Measurements from ENCODE around the gene PRR18. TPM values are rescaled to one million over a fixed set of nuclear protein-coding genes. Genes with fewer than 3 reads are reported as not detected.

PRR18 gene
- total and polyA plus RNA-seq, 2 donors (not counting 1 experiment from before 2014, with no cell fraction given): not detected

DNA sequence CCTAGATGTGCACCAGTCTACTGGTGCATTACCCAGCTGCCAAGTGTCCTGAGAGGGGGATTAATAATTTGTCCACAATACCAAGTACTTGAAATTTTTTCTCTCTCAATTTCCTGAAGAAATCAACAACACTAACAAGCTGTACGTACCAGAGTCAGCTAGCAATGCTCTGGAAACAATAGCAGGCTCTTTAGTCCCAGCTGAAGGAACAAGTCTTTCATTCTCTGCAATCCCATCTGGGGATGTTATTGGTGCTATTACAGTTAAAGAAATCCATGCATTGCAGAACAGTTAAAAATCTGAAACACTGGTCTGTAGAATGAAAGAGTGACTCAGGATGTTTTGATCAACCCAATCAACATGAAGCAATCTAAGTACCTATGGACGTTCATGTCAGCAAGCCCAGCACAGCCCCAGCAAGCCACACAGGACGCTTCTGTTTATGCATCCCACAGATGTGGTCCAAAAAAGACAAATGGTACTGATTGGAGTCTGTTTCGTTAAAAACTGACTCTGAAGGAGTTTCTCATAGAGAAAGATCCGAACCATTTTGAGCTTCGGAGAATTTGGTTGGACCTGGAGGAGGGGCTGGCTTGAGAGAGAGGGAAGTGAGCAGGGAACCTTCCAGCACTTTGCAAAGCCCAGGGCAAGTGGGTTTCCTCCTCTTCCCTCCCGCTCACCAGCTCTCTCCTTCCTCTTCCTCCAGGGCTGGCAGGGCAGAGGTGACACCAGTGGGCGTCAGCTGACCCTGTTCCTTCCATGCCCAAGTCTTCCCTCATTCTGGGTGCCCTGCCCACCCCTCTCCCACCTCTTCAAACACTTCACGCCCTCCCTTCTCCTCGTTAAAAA is 11.9 kb downstream of the PRR18 start:
- Histone ChIP-seq H4K20me1 (ENCODE audit: control insufficient read depth, extremely low read depth, insufficient read depth, low read length) (no peaks in the 10 kb centered on the region), H3K36me3 (ENCODE audit: control insufficient read depth, insufficient read depth, low read length) (no peaks in the 10 kb centered on the region), H3K27me3 (ENCODE audit: control insufficient read depth, insufficient read depth, low read length) (no peaks in the 10 kb centered on the region), H3K4me3 (replicated peaks in 1 of 4; ENCODE audit: control extremely low read depth in 1 of 4, insufficient read depth in 1 of 4, low read depth in 3 of 4, low read length in 4 of 4) (no peak overlapping the region), H3K4me2 (ENCODE audit: extremely low read depth, insufficient read depth, low read length) (no peak overlapping the region), H3K9ac (ENCODE audit: insufficient read depth, low read length) (no peak overlapping the region), H3K4me1 (ENCODE audit: control insufficient read depth, extremely low read depth, insufficient read depth, low read length) (no peaks in the 10 kb centered on the region), H3K79me2 (ENCODE audit: control insufficient read depth, insufficient read depth, low read length) (no peaks in the 10 kb centered on the region), H2AFZ (ENCODE audit: low read length) (no peak overlapping the region), H3K27ac (ENCODE audit: insufficient read depth, low read length) (no peak overlapping the region), H3K9me3 (ENCODE audit: control insufficient read depth, insufficient read depth, low read depth, low read length) (no peaks in the 10 kb centered on the region)
- TF ChIP-seq EZH2 (IDR thresholded peaks at IDR 0.05; ENCODE audit: low read length, missing control alignments): no peak
- TF ChIP-seq, protein P1, sequence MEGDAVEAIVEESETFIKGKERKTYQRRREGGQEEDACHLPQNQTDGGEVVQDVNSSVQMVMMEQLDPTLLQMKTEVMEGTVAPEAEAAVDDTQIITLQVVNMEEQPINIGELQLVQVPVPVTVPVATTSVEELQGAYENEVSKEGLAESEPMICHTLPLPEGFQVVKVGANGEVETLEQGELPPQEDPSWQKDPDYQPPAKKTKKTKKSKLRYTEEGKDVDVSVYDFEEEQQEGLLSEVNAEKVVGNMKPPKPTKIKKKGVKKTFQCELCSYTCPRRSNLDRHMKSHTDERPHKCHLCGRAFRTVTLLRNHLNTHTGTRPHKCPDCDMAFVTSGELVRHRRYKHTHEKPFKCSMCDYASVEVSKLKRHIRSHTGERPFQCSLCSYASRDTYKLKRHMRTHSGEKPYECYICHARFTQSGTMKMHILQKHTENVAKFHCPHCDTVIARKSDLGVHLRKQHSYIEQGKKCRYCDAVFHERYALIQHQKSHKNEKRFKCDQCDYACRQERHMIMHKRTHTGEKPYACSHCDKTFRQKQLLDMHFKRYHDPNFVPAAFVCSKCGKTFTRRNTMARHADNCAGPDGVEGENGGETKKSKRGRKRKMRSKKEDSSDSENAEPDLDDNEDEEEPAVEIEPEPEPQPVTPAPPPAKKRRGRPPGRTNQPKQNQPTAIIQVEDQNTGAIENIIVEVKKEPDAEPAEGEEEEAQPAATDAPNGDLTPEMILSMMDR (conservative IDR thresholded peaks at IDR 0.05 in 1 of 2, IDR thresholded peaks at IDR 0.05 in 1 of 2; ENCODE audit: low read depth in 1 of 2, low read length in 2 of 2): no peak
- DNase-seq (ENCODE audit: low read depth in 2 of 2): no peak

DNA sequence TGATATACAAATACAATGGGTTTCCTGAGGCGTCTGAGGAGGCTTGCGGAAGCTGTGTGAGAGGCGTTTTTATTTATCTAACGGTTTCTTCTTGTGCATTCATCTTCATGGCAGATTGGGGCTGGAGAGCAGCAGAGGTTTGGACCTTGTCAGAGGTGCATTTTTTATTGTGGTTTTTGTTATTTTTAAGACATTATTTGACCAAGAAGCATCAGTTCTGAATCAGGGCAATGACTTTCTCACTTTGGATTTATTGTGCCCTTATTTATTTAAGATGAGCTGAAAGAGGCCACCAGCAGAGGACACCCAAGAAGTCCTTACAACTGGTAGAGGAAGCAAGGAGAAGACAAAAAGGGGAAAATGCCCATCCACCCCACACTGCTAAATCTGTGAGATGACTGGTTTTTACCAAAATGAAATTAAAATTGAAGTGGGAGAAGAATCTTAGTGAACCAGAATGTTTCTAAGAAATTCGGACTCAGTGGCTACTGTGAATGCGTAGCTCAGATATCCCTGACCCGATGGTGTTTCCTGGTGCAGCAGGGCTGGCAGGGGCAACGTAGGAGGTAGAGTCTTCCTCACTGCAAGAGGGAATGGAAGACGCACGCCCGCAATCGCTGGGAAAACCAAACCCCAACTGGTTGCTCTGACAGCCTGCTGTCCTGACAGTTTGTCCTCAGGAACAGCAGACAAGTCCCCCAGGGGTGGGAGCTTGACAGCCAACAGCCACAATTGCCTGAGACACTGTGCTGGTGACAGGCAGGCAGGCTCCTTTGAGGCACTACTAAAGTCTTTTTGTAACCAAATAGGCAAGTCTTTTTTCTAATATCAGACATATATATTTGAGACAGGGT is 14.2 kb downstream of the PRR18 start:
- Histone ChIP-seq H3K4me2 (ENCODE audit: extremely low read depth, insufficient read depth, low read length) (no peak overlapping the region), H3K9me3 (ENCODE audit: control insufficient read depth, insufficient read depth, low read depth, low read length) (no peaks in the 10 kb centered on the region), H2AFZ (ENCODE audit: low read length) (no peak overlapping the region), H3K36me3 (ENCODE audit: control insufficient read depth, insufficient read depth, low read length) (no peaks in the 10 kb centered on the region), H3K4me3 (replicated peaks in 1 of 4; ENCODE audit: control extremely low read depth in 1 of 4, insufficient read depth in 1 of 4, low read depth in 3 of 4, low read length in 4 of 4) (no peak overlapping the region), H3K27ac (ENCODE audit: insufficient read depth, low read length) (no peak overlapping the region), H4K20me1 (ENCODE audit: control insufficient read depth, extremely low read depth, insufficient read depth, low read length) (no peaks in the 10 kb centered on the region), H3K4me1 (ENCODE audit: control insufficient read depth, extremely low read depth, insufficient read depth, low read length) (no peaks in the 10 kb centered on the region), H3K9ac (ENCODE audit: insufficient read depth, low read length) (no peak overlapping the region), H3K79me2 (ENCODE audit: control insufficient read depth, insufficient read depth, low read length) (no peaks in the 10 kb centered on the region), H3K27me3 (ENCODE audit: control insufficient read depth, insufficient read depth, low read length) (no peaks in the 10 kb centered on the region)
- TF ChIP-seq, protein P1 (conservative IDR thresholded peaks at IDR 0.05 in 1 of 2, IDR thresholded peaks at IDR 0.05 in 1 of 2; ENCODE audit: low read depth in 1 of 2, low read length in 2 of 2): no peak
- DNase-seq (ENCODE audit: low read depth in 2 of 2): no peak

All from fibroblast of lung (primary cell).